Fibroblast of peridontal ligament (primary cell): ENCODE results near the gene KCNJ16.
"Not testable (repeated sequence)": the region's sequence is repeated elsewhere in the genome, so short reads cannot be mapped to it uniquely, and the experiment has no call there.

Source experiments
- DNase-seq: peaks from one replicate; pipeline ENCODE4 v3.0.0-alpha.2; 2010; ENCODE audit errors: extremely low read depth

The KCNJ16 gene

GRCh38 chr17:70074956-70075355 lies at the start of gene KCNJ16:
Gene KCNJ16 (plus strand): TSS chr17:70075225. CDS start chr17:70132088, 56,863 bp downstream.
- DNase-seq, result no peak

DNA sequence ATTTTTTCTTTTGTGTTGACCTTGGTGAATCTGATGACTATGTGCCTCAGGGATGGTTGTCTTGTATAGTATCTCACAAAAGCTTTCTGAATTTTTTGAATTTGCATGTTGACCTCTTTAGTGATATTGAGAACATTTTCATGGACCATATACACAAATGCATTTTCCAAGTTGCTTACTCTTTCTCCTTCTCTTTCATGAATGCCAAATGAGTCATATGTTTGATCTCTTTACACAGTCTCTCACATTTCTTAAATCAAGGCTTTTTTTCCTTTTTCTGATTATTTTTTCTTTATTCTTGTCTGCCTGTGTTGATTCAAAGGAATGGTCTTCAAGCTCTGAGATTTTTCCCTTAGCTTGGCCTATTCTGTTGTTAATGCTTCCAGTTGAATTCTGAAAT lies 46.6 kb upstream of the KCNJ16 start:
- peak; percentile 33 for DNase-seq

DNA sequence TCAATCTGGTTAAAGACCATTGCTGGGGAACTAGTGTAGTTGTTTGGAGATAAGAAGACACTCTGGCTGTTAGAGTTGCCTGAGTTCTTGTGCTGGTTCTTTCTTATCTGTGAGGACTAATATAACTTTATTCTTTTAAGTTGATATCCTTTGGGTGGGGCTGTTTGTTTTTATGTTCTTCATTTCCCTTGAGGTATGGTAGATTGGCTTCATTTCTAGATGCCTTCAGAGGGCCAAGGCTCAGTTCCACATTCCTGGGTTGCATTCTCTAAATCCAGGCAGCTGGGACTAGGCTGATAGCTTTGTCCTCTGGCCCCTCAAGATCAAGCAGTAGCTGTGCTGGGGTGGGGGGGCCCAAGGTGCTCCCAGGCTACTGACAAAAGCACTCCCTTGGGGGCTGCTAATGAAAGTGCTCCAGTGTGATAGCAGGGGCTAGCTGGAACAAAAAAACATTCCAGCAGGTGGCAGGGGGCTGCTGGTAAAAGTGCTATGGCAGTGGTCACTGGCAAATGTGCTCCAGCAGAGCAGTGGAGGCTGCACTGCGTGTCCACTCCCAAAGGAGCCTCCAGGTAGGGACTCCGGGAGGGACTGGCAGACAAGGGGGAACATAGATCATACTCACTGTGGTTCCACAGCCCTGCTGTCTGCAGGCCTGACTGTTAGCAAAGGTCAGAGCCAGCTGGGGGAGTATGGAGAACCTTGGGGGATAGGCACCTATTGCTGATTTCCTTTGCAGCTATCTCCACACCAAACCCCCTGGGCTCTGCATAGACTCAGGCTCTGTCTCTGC lies 45.9 kb upstream of the KCNJ16 start:
- no peak for DNase-seq

GRCh38 chr17:70030371-70030770 lies 44.7 kb upstream of the KCNJ16 start:
- no peak for DNase-seq

GRCh38 chr17:70031341-70031740 lies 43.7 kb upstream of the KCNJ16 start:
- peak; percentile 19 for DNase-seq

- DNase-seq, result no peak
These were observed 41.9 kb upstream of the KCNJ16 start for GRCh38 chr17:70033165-70033564.

DNA sequence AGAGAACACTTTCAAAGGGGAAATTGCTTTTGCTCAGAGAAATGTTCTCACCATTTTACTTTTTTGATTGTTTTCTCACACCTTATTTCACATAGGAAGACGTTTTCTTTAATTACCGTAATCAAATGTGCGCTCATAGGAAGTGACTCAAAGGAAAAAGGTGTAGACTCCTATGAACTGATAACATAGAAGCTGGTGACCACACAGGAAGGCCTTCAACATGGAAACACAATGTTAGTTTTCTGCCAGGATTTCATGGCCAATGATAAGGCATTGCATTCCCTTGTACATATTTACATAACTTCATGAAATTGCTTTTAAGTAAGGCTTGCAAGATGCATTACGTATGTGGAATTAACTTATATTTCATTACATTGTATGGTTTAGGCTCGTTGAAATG lies 40.9 kb upstream of the KCNJ16 start:
- DNase-seq, result no peak

GRCh38 chr17:70037498-70037897 lies 37.5 kb upstream of the KCNJ16 start:
- DNase-seq, result no peak

- peak; percentile 42 for DNase-seq
These were observed 34.7 kb upstream of the KCNJ16 start for GRCh38 chr17:70040336-70040735.

GRCh38 chr17:70041061-70041460 lies 34.0 kb upstream of the KCNJ16 start:
- no peak for DNase-seq

- DNase-seq, result no peak
These were observed 33.5 kb upstream of the KCNJ16 start for GRCh38 chr17:70041540-70041939.

DNA sequence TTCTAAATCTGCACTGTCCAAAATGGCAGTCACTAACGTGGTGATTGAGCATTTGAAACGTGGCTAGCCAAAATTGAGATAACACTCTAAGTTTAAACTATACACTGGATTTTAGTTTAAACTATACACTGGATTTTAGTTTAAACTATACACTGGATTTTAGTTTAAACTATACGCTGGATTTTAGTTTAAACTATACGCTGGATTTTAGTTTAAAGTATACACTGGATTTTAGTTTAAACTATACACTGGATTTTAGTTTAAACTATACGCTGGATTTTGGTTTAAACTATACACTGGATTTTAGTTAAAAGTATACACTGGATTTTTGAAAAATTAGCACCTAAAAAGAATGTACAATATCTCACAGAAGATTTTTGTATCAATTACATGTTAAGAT lies 29.2 kb upstream of the KCNJ16 start:
- DNase-seq, result not testable (repeated sequence)

GRCh38 chr17:70047619-70048419 lies 27.2 kb upstream of the KCNJ16 start:
- no peak for DNase-seq

- no peak for DNase-seq
These were observed 25.0 kb upstream of the KCNJ16 start for GRCh38 chr17:70049801-70050591.

DNA sequence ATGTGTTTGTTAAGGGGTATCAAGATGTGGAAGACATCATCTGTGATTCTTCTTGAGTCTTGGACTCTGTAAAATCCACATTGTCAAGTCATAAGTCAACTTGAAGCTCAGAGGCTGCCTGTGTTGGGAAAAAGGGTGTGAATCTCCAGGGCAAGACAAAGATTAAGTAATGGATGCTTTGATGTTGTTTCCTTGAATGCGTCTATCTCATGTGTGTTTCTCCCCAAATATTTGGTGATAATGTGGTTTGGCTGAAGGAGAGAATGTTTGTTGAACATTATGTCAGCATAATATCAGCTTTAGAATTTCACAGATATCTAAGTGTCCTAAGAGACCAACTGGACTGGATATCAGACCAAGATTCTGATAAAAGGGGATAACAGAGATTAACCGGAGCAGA lies 24.1 kb upstream of the KCNJ16 start:
- no peak for DNase-seq

- DNase-seq, result no peak
These were observed 21.5 kb upstream of the KCNJ16 start for GRCh38 chr17:70053241-70054234.

DNA sequence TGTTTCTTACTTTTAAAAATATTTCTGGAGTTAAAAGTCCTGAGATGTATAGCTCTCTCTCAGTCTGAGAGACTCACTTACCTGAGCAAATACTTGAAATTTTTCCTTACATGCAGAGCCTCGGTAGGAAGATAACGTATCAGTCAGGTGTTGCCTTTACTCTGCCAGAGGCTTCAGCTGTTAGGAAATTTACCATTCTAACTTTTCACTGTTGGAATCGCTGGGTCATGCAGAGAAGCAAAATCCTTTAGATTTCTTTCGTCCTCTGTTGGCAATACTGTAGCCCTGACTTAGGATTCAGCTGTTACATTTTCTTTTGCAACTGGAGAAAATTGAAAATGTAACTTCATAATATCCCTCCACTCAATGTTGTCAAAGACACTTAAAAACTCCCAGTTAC lies 20.0 kb upstream of the KCNJ16 start:
- no peak for DNase-seq

GRCh38 chr17:70059071-70059470 lies 16.0 kb upstream of the KCNJ16 start:
- no peak for DNase-seq

DNA sequence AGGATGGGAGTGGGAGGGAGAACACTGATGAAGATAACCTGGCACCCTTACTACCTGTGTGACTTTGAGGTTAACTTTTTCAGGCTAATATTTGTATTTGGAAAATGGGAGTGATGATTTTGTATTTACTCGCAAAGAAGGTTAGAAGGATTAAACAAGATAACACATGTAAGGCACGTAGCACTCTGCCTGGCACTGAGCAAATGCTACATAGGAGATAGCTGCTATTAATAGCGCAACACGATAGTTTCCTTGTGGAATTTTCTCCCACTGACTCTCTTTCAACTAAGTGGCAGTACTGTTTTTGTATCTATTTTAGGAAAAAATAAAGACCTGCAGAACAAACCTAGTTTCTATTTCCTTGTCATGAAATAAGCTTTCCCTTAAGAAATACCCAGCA lies 15.4 kb upstream of the KCNJ16 start:
- DNase-seq, result no peak

GRCh38 chr17:70060415-70060814 lies 14.6 kb upstream of the KCNJ16 start:
- DNase-seq, result peak; percentile 81

DNA sequence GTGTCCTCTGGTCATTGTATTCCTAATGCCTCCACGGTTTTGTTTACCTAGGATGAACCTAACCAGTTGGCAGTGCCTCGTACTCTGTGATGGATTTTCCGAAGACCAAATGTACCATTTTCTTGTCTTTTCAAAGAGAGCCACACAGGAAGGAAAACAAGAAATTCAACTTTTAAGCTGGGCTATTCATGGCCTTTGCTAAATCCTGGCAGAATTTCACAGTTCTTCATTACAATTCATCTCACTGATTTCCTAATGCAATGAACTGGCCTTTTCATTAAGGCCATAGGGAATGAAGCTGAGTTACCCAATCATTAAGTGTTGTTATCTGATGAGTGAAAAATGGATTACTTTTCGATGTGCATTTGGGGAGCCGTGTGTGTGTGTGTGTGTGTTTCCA lies 7.9 kb upstream of the KCNJ16 start:
- no peak for DNase-seq
